H9 (cell line): ENCODE measurements around the gene NEBL. TPM values are rescaled to one million over a fixed set of nuclear protein-coding genes. Genes with fewer than 3 reads are reported as not detected.

Source experiments
- DNase-seq: peaks from one replicate; pipeline ENCODE4 v3.0.0-alpha.2; 2017
- H2AFZ ChIP-seq: one replicate; pipeline ENCODE4 v1.6.1; 2013; ENCODE audit warnings: mild to moderate bottlenecking, low read length, control low read depth, moderate library complexity
- H2AK5ac ChIP-seq: 2 replicates; pipeline ENCODE4 v1.6.1; 2013; ENCODE audit warnings: low read length, control low read depth, mixed read lengths; ENCODE audit not compliant: insufficient read length
- H2BK120ac ChIP-seq: one replicate; pipeline ENCODE4 v1.6.1; 2013; ENCODE audit warnings: low read depth, mild to moderate bottlenecking, low read length, control low read depth, inconsistent platforms; ENCODE audit not compliant: poor library complexity, severe bottlenecking
- H2BK12ac ChIP-seq: 2 replicates; pipeline ENCODE4 v1.6.1; 2013; ENCODE audit warnings: low read length, control low read depth, mixed read lengths, low read depth; ENCODE audit not compliant: insufficient read length
- H2BK15ac ChIP-seq: 2 replicates; pipeline ENCODE4 v1.6.1; 2013; ENCODE audit warnings: low read depth, low read length, control low read depth
- H2BK20ac ChIP-seq: one replicate; pipeline ENCODE4 v1.6.1; 2013; ENCODE audit warnings: low read depth, mild to moderate bottlenecking, low read length, control low read depth, inconsistent platforms; ENCODE audit not compliant: poor library complexity, severe bottlenecking
- H2BK5ac ChIP-seq: 2 replicates; pipeline ENCODE4 v1.6.1; 2013; ENCODE audit warnings: low read length, control low read depth, mixed read lengths; ENCODE audit not compliant: insufficient read length
- H3K14ac ChIP-seq: 2 replicates; pipeline ENCODE4 v1.6.1; 2013; ENCODE audit warnings: low read length, control low read depth; ENCODE audit not compliant: insufficient read depth
- H3K18ac ChIP-seq: 2 replicates; pipeline ENCODE4 v1.6.1; 2013; ENCODE audit warnings: low read depth, mild to moderate bottlenecking, mixed read lengths, low read length, control low read depth; ENCODE audit not compliant: insufficient read length
- H3K23ac ChIP-seq: 2 replicates; pipeline ENCODE4 v1.6.1; 2013; ENCODE audit warnings: low read length, control low read depth, mixed read lengths, low read depth; ENCODE audit not compliant: insufficient read length
- H3K23me2 ChIP-seq: 2 replicates; pipeline ENCODE4 v1.6.1; 2013; ENCODE audit warnings: low read depth, mild to moderate bottlenecking, mixed read lengths, low read length, control low read depth; ENCODE audit not compliant: insufficient read length, poor library complexity, severe bottlenecking
- H3K27ac ChIP-seq: 2 replicates; pipeline ENCODE4 v1.5.1; 2013; ENCODE audit warnings: low read length, control low read depth, mixed read lengths, low read depth; ENCODE audit not compliant: insufficient read length
- H3K27me3 ChIP-seq: 2 replicates; pipeline ENCODE4 v1.6.1; 2013; ENCODE audit warnings: low read length, control low read depth, inconsistent platforms; ENCODE audit not compliant: insufficient read depth
- H3K4ac ChIP-seq: 2 replicates; pipeline ENCODE4 v1.6.1; 2013; ENCODE audit warnings: low read depth, mild to moderate bottlenecking, control low read depth, inconsistent platforms, low read length, moderate library complexity
- H3K4me1 ChIP-seq: 2 replicates; pipeline ENCODE4 v1.6.1; 2013; ENCODE audit warnings: low read length, control low read depth, inconsistent platforms; ENCODE audit not compliant: insufficient read depth
- H3K4me2 ChIP-seq: 2 replicates; pipeline ENCODE4 v1.6.1; 2013; ENCODE audit warnings: low read length, control low read depth, mixed read lengths; ENCODE audit not compliant: insufficient read length, insufficient read depth
- H3K56ac ChIP-seq: 2 replicates; pipeline ENCODE4 v1.6.1; 2013; ENCODE audit warnings: low read depth, mild to moderate bottlenecking, mixed read lengths, low read length, control low read depth; ENCODE audit not compliant: insufficient read length
- H3K79me1 ChIP-seq: 2 replicates; pipeline ENCODE4 v1.6.1; 2013; ENCODE audit warnings: low read depth, mild to moderate bottlenecking, moderate library complexity, low read length, control low read depth, inconsistent platforms; ENCODE audit not compliant: insufficient read depth, poor library complexity, severe bottlenecking
- H3K79me2 ChIP-seq: 2 replicates; pipeline ENCODE4 v1.6.1; 2013; ENCODE audit warnings: low read length, control low read depth, inconsistent platforms; ENCODE audit not compliant: insufficient read depth
- H3K9ac ChIP-seq: 2 replicates; pipeline ENCODE4 v1.6.1; 2013; ENCODE audit warnings: low read length, control low read depth, mixed read lengths; ENCODE audit not compliant: insufficient read length; ENCODE audit errors: extremely low read depth
- H3K9me3 ChIP-seq: one replicate; pipeline ENCODE4 v1.6.1; 2013; ENCODE audit warnings: low read depth, low read length, inconsistent platforms; ENCODE audit not compliant: control insufficient read depth
- H3T11ph ChIP-seq: one replicate; pipeline ENCODE4 v1.6.1; 2013; ENCODE audit warnings: mild to moderate bottlenecking, low read length, control low read depth, inconsistent platforms
- H4K20me1 ChIP-seq: one replicate; pipeline ENCODE4 v1.6.1; 2013; ENCODE audit not compliant: control insufficient read depth, insufficient read length, insufficient read depth
- H4K5ac ChIP-seq: 2 replicates; pipeline ENCODE4 v1.6.1; 2013; ENCODE audit warnings: low read depth, mild to moderate bottlenecking, mixed read lengths, low read length, control low read depth; ENCODE audit not compliant: insufficient read length
- H4K8ac ChIP-seq: replicated peaks from 2 replicates; pipeline ENCODE4 v1.6.1; 2013; ENCODE audit warnings: low read length, control low read depth, mixed read lengths, low read depth; ENCODE audit not compliant: insufficient read length
- H4K91ac ChIP-seq: 2 replicates; pipeline ENCODE4 v1.6.1; 2013; ENCODE audit warnings: low read depth, mild to moderate bottlenecking, moderate library complexity, mixed read lengths, low read length, control low read depth; ENCODE audit not compliant: insufficient read length
- H3K27ac Mint-ChIP-seq, 3 experiments: 2 replicates in 2 of 3; 3 replicates in 1 of 3; pipeline ENCODE4 v1.8.0; 2020 to 2021; ENCODE audit warnings: mixed read lengths in 3 of 3, mild to moderate bottlenecking in 1 of 3, moderate library complexity in 1 of 3
- H3K27me3 Mint-ChIP-seq: 2 replicates; pipeline ENCODE4 v1.8.0; 2021; ENCODE audit warnings: low read depth, mild to moderate bottlenecking, moderate library complexity, mixed read lengths
- H3K36me3 Mint-ChIP-seq, 3 experiments: 2 replicates in 2 of 3; 3 replicates in 1 of 3; pipeline ENCODE4 v1.8.0; 2020 to 2021; ENCODE audit warnings: low read depth in 3 of 3, mixed read lengths in 3 of 3; ENCODE audit not compliant: insufficient read depth in 1 of 3
- H3K4me1 Mint-ChIP-seq, 2 experiments: 2 replicates each; pipeline ENCODE4 v1.8.0; 2020; ENCODE audit warnings: mixed read lengths in 2 of 2
- H3K4me3 Mint-ChIP-seq, 2 experiments: 2 replicates in 1 of 2; 3 replicates in 1 of 2; pipeline ENCODE4 v1.8.0; 2020 to 2021; ENCODE audit warnings: mild to moderate bottlenecking in 2 of 2, mixed read lengths in 2 of 2, moderate library complexity in 1 of 2
- H3K9me3 Mint-ChIP-seq, 2 experiments: 2 replicates in 1 of 2; 3 replicates in 1 of 2; pipeline ENCODE4 v1.8.0; 2020; ENCODE audit warnings: mild to moderate bottlenecking in 2 of 2, mixed read lengths in 2 of 2, moderate library complexity in 1 of 2
- CTCF ChIP-seq: fragments of 200-600 bp; sonication (generic); conservative IDR thresholded peaks from 3 replicates; pipeline ENCODE4 v1.8.0; 2021; ENCODE audit warnings: antibody characterized with exemption, mild to moderate bottlenecking
- WGBS: extraction: QIAGEN DNeasy Blood & Tissue Kit; methylation state at CpG from one replicate; pipeline ENCODE4 v1.1.7; 2013; ENCODE audit warnings: missing lambda C conversion rate, low lambda C conversion rate, mixed read lengths; ENCODE audit not compliant: insufficient read length; ENCODE audit errors: extremely low coverage; 5-methylcytosine and 5-hydroxymethylcytosine counted together
- total RNA-seq: library from RNA; stranded (reverse); gene quantifications from 2 replicates; pipeline ENCODE4 v1.2.1, GENCODE V29; 2021

The NEBL gene
- total RNA-seq, 1 experiment from 2014 or later = 20.9 TPM

GRCh38 chr10:20856484-20856883 lies 40.6 kb downstream of the NEBL start:
- H4K20me1 ChIP-seq = no peaks in the 10 kb centered on the region
- no peaks in the 10 kb centered on the region for H3K4me1 ChIP-seq
- no peak overlapping the region for H2BK12ac ChIP-seq
- no peak overlapping the region for H4K5ac ChIP-seq
- Mint-ChIP-seq H3K9me3 (peaks cover 0 to 3% of the 10 kb centered on the region in 2 experiments; a peak in 2 of 5 replicates), H3K27me3 (no peaks in the 10 kb centered on the region), H3K36me3 (peaks cover 0 to 12% (median 0%) of the 10 kb centered on the region in 3 experiments; a peak in 2 of 7 replicates), H3K4me1 (peaks cover 0 to 7% of the 10 kb centered on the region in 2 experiments; a peak in 2 of 4 replicates), H3K4me3 (no peak overlapping the region), H3K27ac (no peak overlapping the region)
- H3T11ph ChIP-seq = no peak overlapping the region
- H2BK120ac ChIP-seq = no peak overlapping the region
- no peak overlapping the region for H4K8ac ChIP-seq
- TF ChIP-seq CTCF = no peak
- no peaks in the 10 kb centered on the region for H3K79me1 ChIP-seq
- no peak overlapping the region for H2AK5ac ChIP-seq
- H3K18ac ChIP-seq = no peak overlapping the region
- no peak overlapping the region for H2AFZ ChIP-seq
- H3K9me3 ChIP-seq = no peaks in the 10 kb centered on the region
- DNase-seq = no peak
- no peak overlapping the region for H3K9ac ChIP-seq
- no peak overlapping the region for H4K91ac ChIP-seq
- no peak overlapping the region for H3K4me2 ChIP-seq
- H2BK20ac ChIP-seq = no peak overlapping the region
- no peaks in the 10 kb centered on the region for H3K23me2 ChIP-seq
- WGBS = no CpG with 5 or more reads among the region's 1 CpG
- H3K4ac ChIP-seq = no peak overlapping the region
- H3K27ac ChIP-seq = no peak overlapping the region
- H2BK5ac ChIP-seq = no peak overlapping the region
- H3K79me2 ChIP-seq = no peaks in the 10 kb centered on the region
- H3K56ac ChIP-seq = no peak overlapping the region
- H3K14ac ChIP-seq = no peak overlapping the region
- no peak overlapping the region for H2BK15ac ChIP-seq
- no peak overlapping the region for H3K23ac ChIP-seq
- no peaks in the 10 kb centered on the region for H3K27me3 ChIP-seq
